Right lobe of liver (tissue), 6 donors: Measurements from ENCODE around the gene CALML5. TPM values are rescaled to one million over a fixed set of nuclear protein-coding genes. Genes with fewer than 3 reads are reported as not detected.

Experiments used
- ATAC-seq, 4 donors: fragments of 200-7000 bp; cut with Tn5 transposase; one replicate each; pipeline ENCODE4 v1.9.1; 2020; ENCODE audit warnings: mild to moderate bottlenecking in 4 of 4, moderate library complexity in 4 of 4
- DNase-seq, 3 donors: peaks; one replicate each; pipeline ENCODE4 v3.0.0-alpha.2; 2020
- H3K27ac ChIP-seq, 3 donors: fragments of 200-600 bp; one replicate each; pipeline ENCODE4 v1.8.0; 2022
- H3K27me3 ChIP-seq, 2 donors: fragments of 200-600 bp; one replicate each; pipeline ENCODE4 v1.8.0; 2022
- H3K36me3 ChIP-seq, 4 donors: fragments of 200-600 bp; sonication (generic) in 1 of 4; one replicate each; pipeline versions ENCODE4 v1.5.1 to v1.8.0; 2017 to 2022; ENCODE audit warnings: control low read depth in 1 of 4
- H3K4me1 ChIP-seq, 4 donors: fragments of 200-600 bp; sonication (generic) in 1 of 4; one replicate each; pipeline versions ENCODE4 v1.5.1 to v1.8.0; 2017 to 2022; ENCODE audit warnings: control low read depth in 1 of 4
- H3K4me3 ChIP-seq, 3 donors: fragments of 200-600 bp; one replicate each; pipeline ENCODE4 v1.8.0; 2022
- H3K9me3 ChIP-seq, 4 donors: fragments of 200-600 bp; sonication (generic) in 1 of 4; one replicate each; pipeline versions ENCODE4 v1.5.1 to v1.8.0; 2017 to 2022; ENCODE audit warnings: control low read depth in 1 of 4
- POLR2A ChIP-seq: fragments of 450-650 bp; IDR thresholded peaks from one replicate; pipeline ENCODE4 v1.6.1; 2017; ENCODE audit warnings: antibody characterized with exemption, mild to moderate bottlenecking
- WGBS: methylation state at CpG from one replicate; pipeline ENCODE4 v1.1.6; 2018; ENCODE audit warnings: low coverage, low lambda C conversion rate; ENCODE audit not compliant: insufficient coverage; ENCODE audit errors: missing lambda C conversion rate; 5-methylcytosine and 5-hydroxymethylcytosine counted together
- intact Hi-C, 2 donors: fragments of 100-400 bp; cut with DNase I; formaldehyde crosslinking; loops; one replicate each; pipeline versions ENCODE4 v1.11.2 to v1.14.1; 2022
- total RNA-seq, 6 experiments: library from RNA; depleted of rRNA in 2 of 6; stranded (reverse); fragments of >200 nt in 2 of 6; fragmentation: NEBNext Ultra II Directional in 3 of 6; extraction: Animal tissue kit (Norgen Biotek cat#: 25700) in 3 of 6; gene quantifications; one replicate each; pipeline versions ENCODE4 v1.1.0 to v1.2.4, GENCODE V29; 2016 to 2023
- TF ChIP-seq, protein P1 (sequence below), 4 donors: fragments of 200-600 bp in 3 of 4; fragments of 450-650 bp in 1 of 4; IDR thresholded peaks; one replicate each; pipeline versions ENCODE4 v1.5.1 to v1.8.0; 2016 to 2022; ENCODE audit warnings: antibody characterized with exemption in 4 of 4, mild to moderate bottlenecking in 2 of 4
- donor health status: DM: no; HTN: yes; CAD: no.
- donor health status: DM: no; HTN: no; CAD: no.
- donor health status: DM: no; HTN: no; CAD: no.
- donor health status: DM: no; HTN: yes; CAD: no.
- donor health status: DM: no; HTN: yes; CAD: no.

The CALML5 gene
- total RNA-seq, 6 experiments from 2014 or later: not detected

DNA sequence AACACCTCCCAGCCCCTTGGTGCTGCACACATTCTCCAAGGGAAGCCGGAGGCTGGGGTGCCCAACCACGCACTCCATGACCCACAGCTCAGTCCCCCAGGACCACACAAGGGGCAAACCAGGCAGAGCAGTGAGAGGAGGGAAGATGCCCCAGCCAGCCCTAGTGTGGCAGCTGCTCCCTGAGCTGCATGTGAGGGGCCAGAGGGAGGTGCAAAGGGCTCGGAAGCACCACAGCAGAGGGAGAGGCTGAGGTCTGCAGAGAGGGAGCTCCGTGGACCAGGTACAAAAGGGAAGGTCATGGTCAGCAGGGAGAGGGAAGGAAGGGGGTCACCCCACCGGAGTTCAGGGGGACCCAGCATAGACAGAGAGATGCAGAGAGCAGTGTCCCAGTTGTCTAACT lies 1.5 kb upstream of the CALML5 start:
- WGBS: 60% methylated on average over 4 of the region's 5 CpGs
- intact Hi-C loops: no loop called here
- DNase-seq (peak in 1 of 3 donors; percentile 18), ATAC-seq (no peak)
- TF ChIP-seq POLR2A: no peak
- TF ChIP-seq, protein P1, sequence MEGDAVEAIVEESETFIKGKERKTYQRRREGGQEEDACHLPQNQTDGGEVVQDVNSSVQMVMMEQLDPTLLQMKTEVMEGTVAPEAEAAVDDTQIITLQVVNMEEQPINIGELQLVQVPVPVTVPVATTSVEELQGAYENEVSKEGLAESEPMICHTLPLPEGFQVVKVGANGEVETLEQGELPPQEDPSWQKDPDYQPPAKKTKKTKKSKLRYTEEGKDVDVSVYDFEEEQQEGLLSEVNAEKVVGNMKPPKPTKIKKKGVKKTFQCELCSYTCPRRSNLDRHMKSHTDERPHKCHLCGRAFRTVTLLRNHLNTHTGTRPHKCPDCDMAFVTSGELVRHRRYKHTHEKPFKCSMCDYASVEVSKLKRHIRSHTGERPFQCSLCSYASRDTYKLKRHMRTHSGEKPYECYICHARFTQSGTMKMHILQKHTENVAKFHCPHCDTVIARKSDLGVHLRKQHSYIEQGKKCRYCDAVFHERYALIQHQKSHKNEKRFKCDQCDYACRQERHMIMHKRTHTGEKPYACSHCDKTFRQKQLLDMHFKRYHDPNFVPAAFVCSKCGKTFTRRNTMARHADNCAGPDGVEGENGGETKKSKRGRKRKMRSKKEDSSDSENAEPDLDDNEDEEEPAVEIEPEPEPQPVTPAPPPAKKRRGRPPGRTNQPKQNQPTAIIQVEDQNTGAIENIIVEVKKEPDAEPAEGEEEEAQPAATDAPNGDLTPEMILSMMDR (IDR thresholded peaks at IDR 0.05): no peak
- Histone ChIP-seq H3K4me3 (no peak overlapping the region), H3K9me3 (no peaks in the 10 kb centered on the region), H3K4me1 (no peaks in the 10 kb centered on the region), H3K27me3 (no peaks in the 10 kb centered on the region), H3K27ac (no peak overlapping the region), H3K36me3 (no peaks in the 10 kb centered on the region)

DNA sequence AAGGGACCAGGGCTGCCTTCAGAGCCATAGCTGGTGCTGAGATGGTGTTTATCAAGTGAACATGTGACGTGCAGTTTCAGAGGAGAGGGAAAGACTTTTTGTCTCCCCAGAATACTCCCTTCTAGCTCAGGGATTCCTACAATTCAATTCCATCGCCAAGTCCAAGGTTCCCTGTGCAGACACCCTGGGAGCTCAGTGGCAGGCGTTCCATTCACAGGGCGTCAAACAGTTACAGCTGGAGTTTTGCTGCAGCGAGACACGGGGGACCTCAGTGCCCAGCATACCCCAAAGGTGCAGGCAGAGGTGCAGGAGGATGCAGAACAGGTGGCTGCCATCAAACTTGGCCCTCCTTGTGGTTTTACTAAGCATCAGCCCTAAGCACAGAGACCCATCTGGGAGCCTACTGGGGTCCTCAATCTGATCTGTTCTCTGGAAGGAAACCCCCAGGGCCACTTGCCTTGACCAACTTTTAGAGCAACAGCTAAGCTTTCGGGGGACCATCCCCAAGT lies 846 bp upstream of the CALML5 start:
- DNase-seq: peak in 1 of 3 donors; percentile 30
- WGBS: 80% methylated on average over 1 of the region's 7 CpGs
- Histone ChIP-seq H3K27me3 (no peaks in the 10 kb centered on the region), H3K36me3 (no peaks in the 10 kb centered on the region), H3K27ac (no peak overlapping the region), H3K4me3 (no peak overlapping the region), H3K4me1 (no peaks in the 10 kb centered on the region), H3K9me3 (no peaks in the 10 kb centered on the region)
- no peak for TF ChIP-seq POLR2A
- TF ChIP-seq, protein P1 (IDR thresholded peaks at IDR 0.05): no peak
- no peak for ATAC-seq
- intact Hi-C loops: no loop called here

DNA sequence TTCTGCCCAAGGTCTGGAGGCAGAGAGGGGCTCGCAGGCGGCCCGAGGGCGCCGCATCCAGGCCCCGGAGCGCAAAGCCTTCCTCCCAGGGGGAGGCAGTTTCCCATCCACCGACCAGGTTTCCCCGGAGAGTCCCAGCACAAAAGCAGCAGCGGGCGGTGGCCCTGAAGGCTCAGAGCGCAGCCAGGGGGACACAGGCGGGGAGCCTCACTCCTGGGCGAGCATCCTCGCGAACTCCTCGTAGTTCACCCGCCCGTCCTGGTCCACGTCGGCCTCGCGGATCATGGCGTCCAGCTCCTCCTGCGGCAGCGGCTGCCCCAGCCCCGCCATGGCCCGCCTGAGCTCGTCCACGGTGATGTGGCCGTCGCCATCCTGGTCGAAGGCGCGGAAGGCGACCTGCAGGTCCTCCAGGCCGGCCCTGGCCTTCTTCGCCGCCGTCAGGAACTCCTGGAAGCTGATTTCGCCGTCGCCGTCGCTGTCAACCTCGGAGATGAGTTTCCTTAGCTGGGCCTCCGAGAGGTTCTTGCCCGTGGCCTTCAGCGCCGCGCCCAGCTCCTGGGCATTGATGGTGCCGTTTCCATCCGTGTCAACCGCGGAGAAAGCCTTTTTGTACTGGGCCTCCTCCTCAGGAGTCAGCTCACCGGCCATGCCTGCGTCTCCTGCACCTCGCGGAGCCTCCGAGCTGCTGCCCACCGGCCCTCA lies 428 bp downstream of the CALML5 start:
- Histone ChIP-seq H3K27me3 (no peaks in the 10 kb centered on the region), H3K9me3 (no peaks in the 10 kb centered on the region), H3K36me3 (no peaks in the 10 kb centered on the region), H3K4me3 (no peak overlapping the region), H3K27ac (no peak overlapping the region), H3K4me1 (no peaks in the 10 kb centered on the region)
- ATAC-seq (no peak), DNase-seq (no peak)
- intact Hi-C loops: no loop called here
- WGBS: 100% methylated on average over 7 of the region's 61 CpGs
- no peak for TF ChIP-seq POLR2A
- TF ChIP-seq, protein P1 (IDR thresholded peaks at IDR 0.05): no peak

DNA sequence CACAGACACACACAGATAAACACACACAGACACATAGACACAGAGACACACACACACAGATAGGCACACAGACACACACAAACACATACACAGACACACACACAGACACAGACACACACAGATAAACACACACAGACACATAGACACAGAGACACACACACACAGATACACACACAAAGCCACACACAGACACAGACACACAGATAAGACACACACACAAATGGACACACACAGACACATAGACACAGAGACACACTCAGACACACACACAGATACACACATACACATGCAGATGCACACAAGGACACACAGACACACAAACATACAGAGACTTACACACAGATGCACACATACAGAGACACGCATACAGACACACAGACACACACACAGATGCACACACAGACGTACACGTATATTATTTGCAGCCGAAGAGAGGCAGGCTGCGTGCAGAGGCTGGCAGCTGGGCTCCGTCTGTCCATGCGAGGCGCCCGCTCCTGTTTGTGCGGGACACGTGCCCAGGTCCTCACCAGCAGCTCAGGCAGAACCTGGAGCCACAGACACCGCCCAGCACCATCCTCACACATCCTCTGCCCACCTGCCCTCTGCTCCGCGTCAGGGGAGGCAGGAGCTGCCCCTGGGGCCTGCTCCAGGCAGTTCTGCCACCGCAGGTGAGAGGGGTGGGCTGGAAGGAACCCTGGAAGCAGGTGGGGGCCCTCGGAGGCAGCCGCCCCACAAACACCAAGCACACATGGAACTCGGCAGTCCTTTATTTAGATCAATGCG lies 1.2 kb downstream of the CALML5 start:
- Histone ChIP-seq H3K4me3 (no peak overlapping the region), H3K9me3 (no peaks in the 10 kb centered on the region), H3K4me1 (no peaks in the 10 kb centered on the region), H3K27me3 (no peaks in the 10 kb centered on the region), H3K27ac (no peak overlapping the region), H3K36me3 (no peaks in the 10 kb centered on the region)
- DNase-seq (no peak), ATAC-seq (no peak)
- 98% methylated on average over 7 of the region's 19 CpGs for WGBS
- TF ChIP-seq POLR2A: no peak
- TF ChIP-seq, protein P1 (IDR thresholded peaks at IDR 0.05): no peak
- intact Hi-C loops: no loop called here
